Pancreas (tissue), 10 donors: Measurements from ENCODE around the gene MYPN. TPM values are rescaled to one million over a fixed set of nuclear protein-coding genes. Genes with fewer than 3 reads are reported as not detected.

Experiments
- ATAC-seq, 4 donors: fragments of 200-7000 bp; cut with Tn5 transposase; one replicate each; pipeline versions ENCODE4 v1.8.0 to v1.9.1; 2020; ENCODE audit warnings: mild to moderate bottlenecking in 4 of 4, moderate library complexity in 4 of 4
- DNase-seq, 6 donors: peaks; one replicate each; pipeline ENCODE4 v3.0.0-alpha.2; 2020
- FAIRE-seq: peaks from 2 replicates; lab custom pipeline; 2012; peaks lifted over from hg19 to GRCh38; lab: Jason Lieb, UNC
- H3K27ac ChIP-seq, 4 donors: fragments of 200-600 bp; sonication (generic); 1 replicate in 3 of 4; 2 replicates in 1 of 4; pipeline versions ENCODE4 v1.5.0 to v1.8.0; 2020
- H3K27me3 ChIP-seq, 4 donors: fragments of 200-600 bp; one replicate each; pipeline ENCODE4 v1.8.0; 2021
- H3K36me3 ChIP-seq, 3 donors: fragments of 200-600 bp; sonication (generic) in 1 of 3; one replicate each; pipeline versions ENCODE4 v1.5.0 to v1.8.0; 2020 to 2021
- H3K4me1 ChIP-seq, 3 donors: fragments of 200-600 bp; one replicate each; pipeline ENCODE4 v1.8.0; 2021
- H3K4me3 ChIP-seq, 4 donors: fragments of 200-600 bp; sonication (generic) in 2 of 4; one replicate each; pipeline versions ENCODE4 v1.5.0 to v1.8.0; 2020 to 2021
- H3K9me3 ChIP-seq, 4 donors: fragments of 200-600 bp; one replicate each; pipeline ENCODE4 v1.8.0; 2021
- CTCF ChIP-seq, 4 donors: fragments of 200-600 bp; sonication (generic) in 3 of 4; IDR thresholded peaks; one replicate each; pipeline versions ENCODE4 v1.5.0 to v1.8.0; 2021; ENCODE audit warnings: antibody characterized with exemption in 4 of 4
- WGBS, 2 donors: extraction: QIAGEN DNeasy Blood & Tissue Kit; methylation state at CpG; one replicate each; pipeline ENCODE4 v1.1.7; 2013; 5-methylcytosine and 5-hydroxymethylcytosine counted together
- intact Hi-C, 3 donors: fragments of 100-400 bp; cut with DNase I; formaldehyde crosslinking; loops; one replicate each; pipeline versions ENCODE4 v1.11.1 to v1.14.2; 2022
- polyA plus RNA-seq, 2 donors: library from polyadenylated mRNA; stranded (reverse); fragments of 200-250 nt; gene quantifications; one replicate each; pipeline ENCODE4 v1.2.3, GENCODE V29; 2013
- total RNA-seq, 6 donors: library from RNA; stranded (reverse); fragmentation: NEBNext Ultra II Directional in 4 of 6; extraction: Animal tissue kit (Norgen Biotek cat#: 25700) in 4 of 6; gene quantifications; one replicate each; pipeline versions ENCODE4 v1.2.1 to v1.2.4, GENCODE V29; 2021 to 2023
- donor health status: healthy with polysubstance abuse.
- donor health status: DM: no; HTN: no; CAD: no; lungs with moderate emphysema.
- donor health status: DM: no; HTN: no; CAD: no.
- donor health status: control.
- donor health status: control.
- donor health status: Bipolar disorder and iron deficiency.
- donor health status: DM: yes; HTN: yes; CAD: no.
- donor health status: DM: no; HTN: no; CAD: no.
- donor health status: DM: no; HTN: no; CAD: no.
- donor health status: DM: yes; HTN: yes; CAD: no.

The MYPN gene
- total and polyA plus RNA-seq, 8 donors: 0.16 to 0.83 (median 0.37) TPM

GRCh38 chr10:68124718-68125117, 15.4 kb downstream of the MYPN start:
- no peaks in the 10 kb centered on the region for H3K4me1 ChIP-seq
- no peak for FAIRE-seq
- no peak for DNase-seq
- no peaks in the 10 kb centered on the region for H3K27me3 ChIP-seq
- no peak for TF ChIP-seq CTCF (IDR thresholded peaks at IDR 0.05)
- intact Hi-C loops: no loop called here
- no peak overlapping the region for H3K27ac ChIP-seq
- no peaks in the 10 kb centered on the region for H3K9me3 ChIP-seq
- WGBS, 2 donors: 87 to 90% methylated on average over 3 of the region's 3 CpGs
- H3K36me3 ChIP-seq: no peaks in the 10 kb centered on the region
- no peak overlapping the region for H3K4me3 ChIP-seq
- no peak for ATAC-seq

- ATAC-seq (peak in 3 of 4 donors; percentile 45 to 75 (median 64)), FAIRE-seq (no peak)
Measured at GRCh38 chr10:68125772-68126171, 16.5 kb downstream of the MYPN start.

GRCh38 chr10:68128015-68128414, 18.7 kb downstream of the MYPN start:
- no peaks in the 10 kb centered on the region for H3K27me3 ChIP-seq
- no peak for ATAC-seq
- H3K9me3 ChIP-seq: no peaks in the 10 kb centered on the region
- DNase-seq: no peak
- H3K27ac ChIP-seq: no peak overlapping the region
- no peaks in the 10 kb centered on the region for H3K36me3 ChIP-seq
- 55 to 57% methylated on average over 2 of the region's 2 CpGs for WGBS, 2 donors
- no peaks in the 10 kb centered on the region for H3K4me1 ChIP-seq
- H3K4me3 ChIP-seq: no peak overlapping the region
- no peak for FAIRE-seq
- intact Hi-C loops: no loop called here
- no peak for TF ChIP-seq CTCF (IDR thresholded peaks at IDR 0.05)

More at GRCh38 chr10:68125772-68126171, 16.5 kb downstream of the MYPN start:
- H3K4me1 ChIP-seq: no peaks in the 10 kb centered on the region
- H3K27me3 ChIP-seq: no peaks in the 10 kb centered on the region
- H3K36me3 ChIP-seq: no peaks in the 10 kb centered on the region
- DNase-seq: no peak
- 13 to 14% methylated on average over 1 of the region's 1 CpG for WGBS, 2 donors
- H3K9me3 ChIP-seq: no peaks in the 10 kb centered on the region
- no peak overlapping the region for H3K4me3 ChIP-seq
- H3K27ac ChIP-seq: no peak overlapping the region
- TF ChIP-seq CTCF (IDR thresholded peaks at IDR 0.05): no peak
- intact Hi-C loops: no loop called here

GRCh38 chr10:68132391-68132790, 23.1 kb downstream of the MYPN start:
- DNase-seq (no peak), ATAC-seq (no peak), FAIRE-seq (no peak)
- no peaks in the 10 kb centered on the region for H3K9me3 ChIP-seq
- H3K27ac ChIP-seq: no peak overlapping the region
- WGBS, 2 donors: 0 to 77% methylated on average over 1 of the region's 1 CpG
- H3K27me3 ChIP-seq: no peaks in the 10 kb centered on the region
- H3K4me3 ChIP-seq: no peak overlapping the region
- H3K36me3 ChIP-seq: no peaks in the 10 kb centered on the region
- peaks cover 0 to 9% (median 0%) of the 10 kb centered on the region in 3 donors for H3K4me1 ChIP-seq
- TF ChIP-seq CTCF (IDR thresholded peaks at IDR 0.05): no peak
- intact Hi-C loops: no loop called here

GRCh38 chr10:68133523-68133922, 24.2 kb downstream of the MYPN start:
- Histone ChIP-seq H3K4me3 (no peak overlapping the region), H3K9me3 (no peaks in the 10 kb centered on the region), H3K27ac (no peak overlapping the region), H3K4me1 (peaks cover 0 to 9% (median 0%) of the 10 kb centered on the region in 3 donors), H3K27me3 (no peaks in the 10 kb centered on the region), H3K36me3 (no peaks in the 10 kb centered on the region)
- TF ChIP-seq CTCF (IDR thresholded peaks at IDR 0.05): no peak
- ATAC-seq (no peak), DNase-seq (no peak), FAIRE-seq (no peak)
- WGBS, 2 donors: 66 to 84% methylated on average over 2 of the region's 2 CpGs
- intact Hi-C loops: no loop called here
